Measurements from ENCODE around the gene TMEM184B.

DNA sequence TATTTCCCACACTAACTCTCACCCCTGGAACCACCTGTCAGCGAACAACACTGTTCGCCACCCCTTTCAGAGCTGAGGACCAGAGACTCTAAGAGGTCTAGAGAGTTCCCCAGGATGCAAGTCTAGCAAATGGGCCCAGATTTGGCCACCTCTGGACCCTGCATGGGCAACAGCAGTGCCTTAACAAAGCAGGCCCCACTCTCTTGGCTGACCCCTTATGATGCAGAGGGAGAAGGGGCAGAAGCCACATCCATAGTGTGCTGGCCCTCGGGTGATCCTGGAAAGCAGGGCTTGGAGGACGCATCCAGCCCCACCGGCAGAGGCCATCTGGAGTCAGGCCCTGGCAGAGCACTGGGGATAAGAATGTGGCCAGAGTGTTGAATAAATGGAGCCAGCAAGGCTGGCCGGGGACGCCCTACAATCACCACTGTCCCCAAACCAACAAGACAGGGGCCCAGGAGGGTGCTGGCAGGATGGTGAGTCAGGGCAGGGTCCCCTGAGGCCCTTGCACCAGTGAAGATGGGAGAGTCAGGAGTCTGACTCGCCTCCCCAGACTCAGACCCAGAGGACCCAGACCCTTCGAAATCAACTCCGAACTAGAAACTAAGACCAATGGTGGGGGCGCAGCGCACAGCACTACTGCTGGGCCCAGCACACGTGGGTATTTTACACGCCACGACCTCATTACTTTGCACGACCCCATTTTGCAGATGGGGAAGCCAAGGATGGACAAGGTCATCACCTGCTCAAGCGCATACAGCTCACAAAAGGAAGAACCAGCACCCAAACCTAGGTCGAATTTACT, 37.9 kb upstream of the TMEM184B start:
- TF ChIP-seq CREB1 (CRISPR knock-in tag; IDR thresholded peaks at IDR 0.05; ENCODE audit: low read depth) (no peak), EZH2 (IDR thresholded peaks at IDR 0.05; ENCODE audit: low read depth, unreplicated experiment) (no peak), POLR2AphosphoS5 (IDR thresholded peaks at IDR 0.05; ENCODE audit: low read depth) (no peak; the same call in 1 of the 2 replicates), JUNB (IDR thresholded peaks at IDR 0.05; ENCODE audit: unreplicated experiment) (no peak), EZH2phosphoT487 (IDR thresholded peaks at IDR 0.05; ENCODE audit: unreplicated experiment) (no peak), ZNF114 (CRISPR knock-in tag; IDR thresholded peaks at IDR 0.05) (no peak), ZNF331 (CRISPR knock-in tag; IDR thresholded peaks at IDR 0.05; ENCODE audit: low read depth) (no peak), STAT1 (IDR thresholded peaks at IDR 0.05; ENCODE audit: unreplicated experiment) (no peak), NANOG (IDR thresholded peaks at IDR 0.05; ENCODE audit: borderline replicate concordance) (no peak)
- TF ChIP-seq, protein P1, sequence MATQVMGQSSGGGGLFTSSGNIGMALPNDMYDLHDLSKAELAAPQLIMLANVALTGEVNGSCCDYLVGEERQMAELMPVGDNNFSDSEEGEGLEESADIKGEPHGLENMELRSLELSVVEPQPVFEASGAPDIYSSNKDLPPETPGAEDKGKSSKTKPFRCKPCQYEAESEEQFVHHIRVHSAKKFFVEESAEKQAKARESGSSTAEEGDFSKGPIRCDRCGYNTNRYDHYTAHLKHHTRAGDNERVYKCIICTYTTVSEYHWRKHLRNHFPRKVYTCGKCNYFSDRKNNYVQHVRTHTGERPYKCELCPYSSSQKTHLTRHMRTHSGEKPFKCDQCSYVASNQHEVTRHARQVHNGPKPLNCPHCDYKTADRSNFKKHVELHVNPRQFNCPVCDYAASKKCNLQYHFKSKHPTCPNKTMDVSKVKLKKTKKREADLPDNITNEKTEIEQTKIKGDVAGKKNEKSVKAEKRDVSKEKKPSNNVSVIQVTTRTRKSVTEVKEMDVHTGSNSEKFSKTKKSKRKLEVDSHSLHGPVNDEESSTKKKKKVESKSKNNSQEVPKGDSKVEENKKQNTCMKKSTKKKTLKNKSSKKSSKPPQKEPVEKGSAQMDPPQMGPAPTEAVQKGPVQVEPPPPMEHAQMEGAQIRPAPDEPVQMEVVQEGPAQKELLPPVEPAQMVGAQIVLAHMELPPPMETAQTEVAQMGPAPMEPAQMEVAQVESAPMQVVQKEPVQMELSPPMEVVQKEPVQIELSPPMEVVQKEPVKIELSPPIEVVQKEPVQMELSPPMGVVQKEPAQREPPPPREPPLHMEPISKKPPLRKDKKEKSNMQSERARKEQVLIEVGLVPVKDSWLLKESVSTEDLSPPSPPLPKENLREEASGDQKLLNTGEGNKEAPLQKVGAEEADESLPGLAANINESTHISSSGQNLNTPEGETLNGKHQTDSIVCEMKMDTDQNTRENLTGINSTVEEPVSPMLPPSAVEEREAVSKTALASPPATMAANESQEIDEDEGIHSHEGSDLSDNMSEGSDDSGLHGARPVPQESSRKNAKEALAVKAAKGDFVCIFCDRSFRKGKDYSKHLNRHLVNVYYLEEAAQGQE (IDR thresholded peaks at IDR 0.05; ENCODE audit: unreplicated experiment): no peak
- TF ChIP-seq, protein P2, sequence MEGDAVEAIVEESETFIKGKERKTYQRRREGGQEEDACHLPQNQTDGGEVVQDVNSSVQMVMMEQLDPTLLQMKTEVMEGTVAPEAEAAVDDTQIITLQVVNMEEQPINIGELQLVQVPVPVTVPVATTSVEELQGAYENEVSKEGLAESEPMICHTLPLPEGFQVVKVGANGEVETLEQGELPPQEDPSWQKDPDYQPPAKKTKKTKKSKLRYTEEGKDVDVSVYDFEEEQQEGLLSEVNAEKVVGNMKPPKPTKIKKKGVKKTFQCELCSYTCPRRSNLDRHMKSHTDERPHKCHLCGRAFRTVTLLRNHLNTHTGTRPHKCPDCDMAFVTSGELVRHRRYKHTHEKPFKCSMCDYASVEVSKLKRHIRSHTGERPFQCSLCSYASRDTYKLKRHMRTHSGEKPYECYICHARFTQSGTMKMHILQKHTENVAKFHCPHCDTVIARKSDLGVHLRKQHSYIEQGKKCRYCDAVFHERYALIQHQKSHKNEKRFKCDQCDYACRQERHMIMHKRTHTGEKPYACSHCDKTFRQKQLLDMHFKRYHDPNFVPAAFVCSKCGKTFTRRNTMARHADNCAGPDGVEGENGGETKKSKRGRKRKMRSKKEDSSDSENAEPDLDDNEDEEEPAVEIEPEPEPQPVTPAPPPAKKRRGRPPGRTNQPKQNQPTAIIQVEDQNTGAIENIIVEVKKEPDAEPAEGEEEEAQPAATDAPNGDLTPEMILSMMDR (conservative IDR thresholded peaks at IDR 0.05; ENCODE audit: low read depth in 2 of 2): no peak
- TF ChIP-seq, protein P3, sequence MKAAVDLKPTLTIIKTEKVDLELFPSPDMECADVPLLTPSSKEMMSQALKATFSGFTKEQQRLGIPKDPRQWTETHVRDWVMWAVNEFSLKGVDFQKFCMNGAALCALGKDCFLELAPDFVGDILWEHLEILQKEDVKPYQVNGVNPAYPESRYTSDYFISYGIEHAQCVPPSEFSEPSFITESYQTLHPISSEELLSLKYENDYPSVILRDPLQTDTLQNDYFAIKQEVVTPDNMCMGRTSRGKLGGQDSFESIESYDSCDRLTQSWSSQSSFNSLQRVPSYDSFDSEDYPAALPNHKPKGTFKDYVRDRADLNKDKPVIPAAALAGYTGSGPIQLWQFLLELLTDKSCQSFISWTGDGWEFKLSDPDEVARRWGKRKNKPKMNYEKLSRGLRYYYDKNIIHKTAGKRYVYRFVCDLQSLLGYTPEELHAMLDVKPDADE (IDR thresholded peaks at IDR 0.05): no peak

All from GM23338 (cell line).